Measurements from ENCODE around the gene ADCYAP1R1.

Gene ADCYAP1R1

GRCh38 chr7:31133497-31133896, 81.4 kb downstream of the ADCYAP1R1 start:
- Histone ChIP-seq H4K20me1 (ENCODE audit: control insufficient read depth, insufficient read depth, low read depth, low read length) (no peaks in the 10 kb centered on the region), H3K27ac (ENCODE audit: low read depth, low read length) (no peak overlapping the region), H3F3A (ENCODE audit: control insufficient read depth, insufficient read depth) (no peaks in the 10 kb centered on the region), H3K4me2 (ENCODE audit: low read length) (no peak overlapping the region), H3K9me2 (replicated peaks; ENCODE audit: control insufficient read depth, low read length) (no peaks in the 10 kb centered on the region), H3K9me3 (ENCODE audit: control insufficient read depth, insufficient read depth, low read length) (no peaks in the 10 kb centered on the region), H3K4me1 (ENCODE audit: control insufficient read depth, low read length) (no peaks in the 10 kb centered on the region), H3K4me3 (ENCODE audit: low read length) (no peak overlapping the region), H3K36me3 (ENCODE audit: control insufficient read depth, low read length) (no peaks in the 10 kb centered on the region), H3K79me2 (ENCODE audit: control insufficient read depth, low read length) (no peaks in the 10 kb centered on the region), H3K27me3 (ENCODE audit: control insufficient read depth, low read length) (peaks cover 5% of the 10 kb centered on the region; the same call in 1 of the 2 replicates)
- TF ChIP-seq CTCF (IDR thresholded peaks at IDR 0.05; ENCODE audit: low read depth, low read length, poor library complexity, severe bottlenecking) = no peak
- no peak for TF ChIP-seq EZH2phosphoT487 (IDR thresholded peaks at IDR 0.05; ENCODE audit: borderline replicate concordance, low read length)

GRCh38 chr7:31134246-31135188, 82.4 kb downstream of the ADCYAP1R1 start:
- no peaks in the 10 kb centered on the region for H3K4me1 ChIP-seq (ENCODE audit: control insufficient read depth, low read length)
- no peaks in the 10 kb centered on the region for H3K9me2 ChIP-seq (replicated peaks; ENCODE audit: control insufficient read depth, low read length)
- no peak overlapping the region for H3K4me3 ChIP-seq (ENCODE audit: low read length)
- peak; percentile 89 for TF ChIP-seq CTCF (IDR thresholded peaks at IDR 0.05; ENCODE audit: low read depth, low read length, poor library complexity, severe bottlenecking)
- no peak for TF ChIP-seq EZH2phosphoT487 (IDR thresholded peaks at IDR 0.05; ENCODE audit: borderline replicate concordance, low read length)
- peaks cover 5% of the 10 kb centered on the region; the same call in 1 of the 2 replicates for H3K27me3 ChIP-seq (ENCODE audit: control insufficient read depth, low read length)
- H3K4me2 ChIP-seq (ENCODE audit: low read length) = no peak overlapping the region
- H3K79me2 ChIP-seq (ENCODE audit: control insufficient read depth, low read length) = no peaks in the 10 kb centered on the region
- no peaks in the 10 kb centered on the region for H3F3A ChIP-seq (ENCODE audit: control insufficient read depth, insufficient read depth)
- no peak overlapping the region for H3K27ac ChIP-seq (ENCODE audit: low read depth, low read length)
- H3K9me3 ChIP-seq (ENCODE audit: control insufficient read depth, insufficient read depth, low read length) = no peaks in the 10 kb centered on the region
- H3K36me3 ChIP-seq (ENCODE audit: control insufficient read depth, low read length) = no peaks in the 10 kb centered on the region
- no peaks in the 10 kb centered on the region for H4K20me1 ChIP-seq (ENCODE audit: control insufficient read depth, insufficient read depth, low read depth, low read length)

GRCh38 chr7:31137234-31137633, 85.1 kb downstream of the ADCYAP1R1 start:
- Histone ChIP-seq H4K20me1 (ENCODE audit: control insufficient read depth, insufficient read depth, low read depth, low read length) (no peaks in the 10 kb centered on the region), H3K9me3 (ENCODE audit: control insufficient read depth, insufficient read depth, low read length) (no peaks in the 10 kb centered on the region), H3K27me3 (ENCODE audit: control insufficient read depth, low read length) (peaks cover 5% of the 10 kb centered on the region; the same call in 1 of the 2 replicates), H3K9me2 (replicated peaks; ENCODE audit: control insufficient read depth, low read length) (no peaks in the 10 kb centered on the region), H3K36me3 (ENCODE audit: control insufficient read depth, low read length) (no peaks in the 10 kb centered on the region), H3K4me2 (ENCODE audit: low read length) (no peak overlapping the region), H3K4me1 (ENCODE audit: control insufficient read depth, low read length) (no peaks in the 10 kb centered on the region), H3K27ac (ENCODE audit: low read depth, low read length) (no peak overlapping the region), H3K4me3 (ENCODE audit: low read length) (no peak overlapping the region), H3F3A (ENCODE audit: control insufficient read depth, insufficient read depth) (no peaks in the 10 kb centered on the region), H3K79me2 (ENCODE audit: control insufficient read depth, low read length) (no peaks in the 10 kb centered on the region)
- TF ChIP-seq CTCF (IDR thresholded peaks at IDR 0.05; ENCODE audit: low read depth, low read length, poor library complexity, severe bottlenecking) (no peak), EZH2phosphoT487 (IDR thresholded peaks at IDR 0.05; ENCODE audit: borderline replicate concordance, low read length) (no peak)

Measured in DOHH2 (cell line).